Karpas-422 (cell line): ENCODE results near the gene GPC5. TPM values are rescaled to one million over a fixed set of nuclear protein-coding genes. Genes with fewer than 3 reads are reported as not detected.

ENCODE experiments used
- DNase-seq: peaks from one replicate; pipeline ENCODE4 v3.0.0-alpha.2; 2015
- H2AFZ ChIP-seq: fragments of 200-600 bp; sonication (generic); 2 replicates; pipeline ENCODE4 v1.6.1; 2014; ENCODE audit warnings: antibody characterized with exemption, low read length, mixed read lengths
- H3K27ac ChIP-seq: fragments of 200-600 bp; sonication (generic); 2 replicates; pipeline ENCODE4 v1.5.1; 2014; ENCODE audit warnings: mild to moderate bottlenecking, low read length, moderate library complexity
- H3K27me3 ChIP-seq: fragments of 200-600 bp; sonication (generic); 2 replicates; pipeline ENCODE4 v1.6.1; 2014; ENCODE audit warnings: low read length, mixed read lengths
- H3K36me3 ChIP-seq: fragments of 200-600 bp; sonication (generic); 2 replicates; pipeline ENCODE4 v1.6.1; 2014; ENCODE audit warnings: low read length, mixed read lengths; ENCODE audit not compliant: insufficient read depth
- H3K4me1 ChIP-seq: fragments of 200-600 bp; sonication (generic); 2 replicates; pipeline ENCODE4 v1.6.1; 2014; ENCODE audit warnings: mild to moderate bottlenecking, low read length, mixed read lengths
- H3K4me2 ChIP-seq: fragments of 200-600 bp; sonication (generic); 2 replicates; pipeline ENCODE4 v1.6.1; 2014; ENCODE audit warnings: low read length, low read depth, mild to moderate bottlenecking; ENCODE audit not compliant: poor library complexity, severe bottlenecking
- H3K4me3 ChIP-seq: fragments of 200-600 bp; sonication (generic); 2 replicates; pipeline ENCODE4 v1.5.1; 2014; ENCODE audit warnings: mild to moderate bottlenecking, antibody characterized with exemption, low read length, mixed read lengths
- H3K79me2 ChIP-seq: fragments of 200-600 bp; sonication (generic); 2 replicates; pipeline ENCODE4 v1.6.1; 2014; ENCODE audit warnings: mild to moderate bottlenecking, low read length, mixed read lengths
- H3K9ac ChIP-seq: fragments of 200-600 bp; sonication (generic); 2 replicates; pipeline ENCODE4 v1.6.0; 2014; ENCODE audit warnings: low read length
- H3K9me2 ChIP-seq: fragments of 200-600 bp; sonication (generic), shearing (Covaris generic); replicated peaks from 2 replicates; pipeline ENCODE4 v1.6.0; 2014; ENCODE audit warnings: mild to moderate bottlenecking, low read length, moderate library complexity; ENCODE audit not compliant: insufficient read depth
- H3K9me3 ChIP-seq: fragments of 300-700, 200-600 bp; sonication (generic); 2 replicates; pipeline ENCODE4 v1.6.1; 2014; ENCODE audit warnings: low read length, mixed read lengths
- H4K20me1 ChIP-seq: fragments of 200-600 bp; sonication (generic); 2 replicates; pipeline ENCODE4 v1.6.1; 2014; ENCODE audit warnings: mild to moderate bottlenecking, antibody characterized with exemption, low read length, low read depth; ENCODE audit not compliant: insufficient read depth
- total RNA-seq: library from RNA; depleted of rRNA; stranded (reverse); fragments of >200 nt; shearing (Covaris generic); gene quantifications from 2 replicates; pipeline ENCODE4 v1.2.3, GENCODE V29; 2014; ENCODE audit warnings: low replicate concordance

Gene GPC5
- total RNA-seq, 1 experiment from 2014 or later, result not detected

DNA sequence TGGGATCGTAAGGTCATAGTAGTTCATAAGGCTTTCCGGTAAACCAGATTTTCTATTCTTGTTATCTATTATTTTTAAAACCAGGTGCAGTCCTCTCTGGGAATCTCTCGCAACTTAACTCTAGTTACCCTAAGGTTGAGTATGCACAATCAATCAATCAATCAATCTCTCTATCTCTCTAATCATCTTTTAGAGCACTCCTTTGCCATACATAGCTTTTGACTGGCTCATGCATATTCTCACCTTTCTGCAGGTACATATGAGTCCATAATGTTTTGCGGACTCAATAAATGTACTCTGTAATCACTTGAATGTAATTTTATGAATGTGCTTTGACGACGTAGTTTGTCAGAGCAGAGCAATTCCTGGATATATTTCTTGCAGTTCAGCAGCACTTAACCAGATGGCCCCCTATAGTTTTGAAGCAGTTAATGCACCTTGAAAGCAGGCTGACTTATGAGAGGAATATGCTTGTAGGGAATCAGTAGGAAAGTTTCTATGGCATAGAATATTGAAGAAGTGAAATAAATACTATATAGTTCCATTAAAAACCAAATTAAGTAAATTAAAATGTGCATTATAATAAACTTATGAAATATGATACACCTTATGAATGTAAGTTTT is 524.7 kb downstream of the GPC5 start:
- DNase-seq, result no peak
- H3K9me2 ChIP-seq, result no peaks in the 10 kb centered on the region
- no peaks in the 10 kb centered on the region for H3K27me3 ChIP-seq

DNA sequence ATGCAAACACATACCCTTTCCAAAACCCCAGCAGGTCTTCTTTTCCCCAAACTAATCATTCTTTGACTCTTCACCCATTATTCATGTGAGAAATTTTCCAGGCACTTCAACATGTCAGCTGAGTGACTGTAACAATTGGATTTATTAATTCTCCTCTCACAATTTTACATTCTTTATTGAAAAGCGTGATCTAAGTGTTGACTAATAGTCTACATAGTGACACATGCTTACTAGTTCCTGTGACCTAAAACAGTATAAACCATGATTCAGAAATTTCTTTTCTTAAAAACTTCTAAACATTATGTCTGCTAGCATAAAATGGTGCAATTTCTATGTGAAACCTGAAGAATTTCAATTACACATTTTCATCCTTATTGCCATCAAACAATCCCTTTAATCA is 532.3 kb downstream of the GPC5 start:
- H3K4me2 ChIP-seq, result no peak overlapping the region
- H3K9me2 ChIP-seq, result no peaks in the 10 kb centered on the region
- peaks cover 10% of the 10 kb centered on the region; the same call in 1 of the 2 replicates for H3K9me3 ChIP-seq
- H3K4me1 ChIP-seq, result no peaks in the 10 kb centered on the region
- H3K27me3 ChIP-seq, result no peaks in the 10 kb centered on the region
- no peaks in the 10 kb centered on the region for H4K20me1 ChIP-seq
- no peaks in the 10 kb centered on the region for H3K79me2 ChIP-seq
- H2AFZ ChIP-seq, result no peak overlapping the region
- no peak overlapping the region for H3K9ac ChIP-seq
- no peaks in the 10 kb centered on the region for H3K36me3 ChIP-seq
- DNase-seq, result no peak
- H3K27ac ChIP-seq, result no peak overlapping the region
- H3K4me3 ChIP-seq, result no peak overlapping the region

More for the DNA sequence above, 524.7 kb downstream of the GPC5 start:
- Histone ChIP-seq H4K20me1 (no peaks in the 10 kb centered on the region), H3K4me1 (no peaks in the 10 kb centered on the region), H3K4me3 (no peak overlapping the region), H3K79me2 (no peaks in the 10 kb centered on the region), H3K27ac (no peak overlapping the region), H3K9ac (no peak overlapping the region), H3K4me2 (no peak overlapping the region), H3K36me3 (no peaks in the 10 kb centered on the region), H2AFZ (no peak overlapping the region), H3K9me3 (peaks cover 16% of the 10 kb centered on the region)

DNA sequence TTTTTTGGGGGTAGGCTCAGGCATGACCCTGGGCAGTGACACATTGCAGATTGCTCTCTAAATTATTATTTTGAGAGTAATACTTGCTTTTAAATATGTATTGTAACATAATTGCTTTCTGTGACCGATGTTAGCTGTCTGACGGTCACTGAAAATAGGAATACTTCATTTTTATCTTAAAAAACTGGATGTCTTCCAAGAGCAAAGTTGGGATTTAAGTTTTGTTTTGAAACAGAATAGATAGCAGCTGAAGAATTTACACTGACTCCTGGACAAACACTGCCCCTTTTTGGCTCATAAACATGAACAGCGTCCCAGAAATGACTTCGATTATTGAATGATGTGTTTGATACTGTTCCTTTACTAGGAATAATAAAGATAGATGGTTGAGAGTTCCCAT is 535.9 kb downstream of the GPC5 start:
- Histone ChIP-seq H3K4me1 (no peaks in the 10 kb centered on the region), H4K20me1 (no peaks in the 10 kb centered on the region), H3K27ac (no peak overlapping the region), H2AFZ (no peak overlapping the region), H3K9ac (no peak overlapping the region), H3K9me2 (no peaks in the 10 kb centered on the region), H3K79me2 (no peaks in the 10 kb centered on the region), H3K27me3 (no peaks in the 10 kb centered on the region), H3K4me3 (no peak overlapping the region), H3K9me3 (peaks cover 13% of the 10 kb centered on the region), H3K4me2 (no peak overlapping the region), H3K36me3 (no peaks in the 10 kb centered on the region)
- DNase-seq, result no peak

DNA sequence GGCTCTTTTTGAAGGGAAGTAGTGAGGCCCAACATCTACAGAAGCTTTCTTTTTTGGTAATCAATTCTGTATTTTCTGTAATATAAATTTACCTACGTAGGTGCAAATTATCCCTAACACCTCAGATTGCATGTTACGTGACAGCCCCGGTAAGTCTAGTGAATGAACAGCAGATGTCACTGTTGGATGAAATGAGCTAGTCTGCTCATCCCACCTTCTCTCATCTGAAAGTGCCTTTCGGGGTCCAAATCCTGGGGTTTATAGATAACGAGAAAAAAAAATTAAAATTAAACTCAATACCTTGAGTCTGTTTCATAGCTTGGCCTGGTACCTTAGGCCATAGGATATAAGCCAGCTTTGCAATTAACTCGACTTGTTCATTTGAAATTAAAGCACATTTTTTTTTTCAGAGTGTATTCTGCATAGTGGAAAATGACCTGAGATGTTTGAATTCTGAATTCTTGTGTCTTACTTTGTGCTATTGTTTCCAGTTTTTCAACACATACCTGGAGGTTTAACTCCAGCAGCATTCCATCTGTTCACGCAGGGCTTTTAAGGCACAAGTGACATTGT is 548.2 kb downstream of the GPC5 start:
- H3K27ac ChIP-seq, result no peak overlapping the region
- H3K79me2 ChIP-seq, result no peaks in the 10 kb centered on the region
- H3K36me3 ChIP-seq, result no peaks in the 10 kb centered on the region
- H3K9me2 ChIP-seq, result no peaks in the 10 kb centered on the region
- H3K4me1 ChIP-seq, result no peaks in the 10 kb centered on the region
- no peaks in the 10 kb centered on the region for H4K20me1 ChIP-seq
- H3K4me3 ChIP-seq, result no peak overlapping the region
- H3K9me3 ChIP-seq, result no peaks in the 10 kb centered on the region
- no peaks in the 10 kb centered on the region for H3K27me3 ChIP-seq
- H3K9ac ChIP-seq, result no peak overlapping the region
- H2AFZ ChIP-seq, result no peak overlapping the region
- no peak overlapping the region for H3K4me2 ChIP-seq
- DNase-seq, result peak; percentile 66

DNA sequence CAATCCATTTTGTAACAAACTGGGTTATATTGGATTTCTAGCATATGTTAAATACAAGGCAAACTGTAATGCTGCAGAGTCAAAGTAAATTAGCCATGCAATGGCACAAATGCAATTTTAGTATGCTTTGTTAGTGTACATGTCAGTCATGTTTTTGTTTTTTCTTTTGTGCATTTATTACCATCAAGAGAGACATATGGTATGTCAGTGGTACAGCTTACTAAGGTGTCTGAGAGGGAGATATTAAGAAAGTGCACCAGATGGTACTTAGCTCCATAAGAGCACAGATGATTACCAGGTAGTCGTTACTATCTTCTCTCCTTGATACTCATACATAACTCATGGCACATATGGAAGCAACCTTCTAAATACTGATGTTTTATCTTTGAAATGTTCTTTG is 550.3 kb downstream of the GPC5 start:
- Histone ChIP-seq H3K27ac (no peak overlapping the region), H3K27me3 (no peaks in the 10 kb centered on the region), H3K4me3 (no peak overlapping the region), H3K9ac (no peak overlapping the region), H3K9me2 (no peaks in the 10 kb centered on the region), H3K9me3 (0 out of 2 replicates have a peak, but pooled peaks cover 3% of the 10 kb centered on the region), H2AFZ (no peak overlapping the region), H4K20me1 (no peaks in the 10 kb centered on the region), H3K79me2 (no peaks in the 10 kb centered on the region), H3K4me1 (no peaks in the 10 kb centered on the region), H3K36me3 (no peaks in the 10 kb centered on the region), H3K4me2 (no peak overlapping the region)
- no peak for DNase-seq

DNA sequence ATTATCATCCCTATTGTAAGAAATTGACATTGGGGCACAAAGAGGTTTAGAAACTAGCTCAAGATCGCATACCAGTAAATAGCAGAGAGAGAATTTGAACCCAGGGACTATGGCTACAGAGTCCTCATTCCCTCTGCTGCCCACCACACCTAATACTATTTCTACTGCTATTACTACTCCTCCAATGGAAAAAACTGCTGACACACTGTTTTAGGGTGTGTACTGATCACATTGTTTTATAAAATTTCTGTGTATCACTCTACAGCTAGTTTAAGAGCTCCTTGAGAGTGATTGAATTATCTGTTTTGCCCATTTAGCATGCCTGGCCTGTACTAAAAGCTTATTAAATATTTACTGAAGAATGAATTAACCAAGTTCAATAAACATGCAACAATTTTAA is 552.4 kb downstream of the GPC5 start:
- Histone ChIP-seq H3K9ac (no peak overlapping the region), H3K9me2 (no peaks in the 10 kb centered on the region)

DNA sequence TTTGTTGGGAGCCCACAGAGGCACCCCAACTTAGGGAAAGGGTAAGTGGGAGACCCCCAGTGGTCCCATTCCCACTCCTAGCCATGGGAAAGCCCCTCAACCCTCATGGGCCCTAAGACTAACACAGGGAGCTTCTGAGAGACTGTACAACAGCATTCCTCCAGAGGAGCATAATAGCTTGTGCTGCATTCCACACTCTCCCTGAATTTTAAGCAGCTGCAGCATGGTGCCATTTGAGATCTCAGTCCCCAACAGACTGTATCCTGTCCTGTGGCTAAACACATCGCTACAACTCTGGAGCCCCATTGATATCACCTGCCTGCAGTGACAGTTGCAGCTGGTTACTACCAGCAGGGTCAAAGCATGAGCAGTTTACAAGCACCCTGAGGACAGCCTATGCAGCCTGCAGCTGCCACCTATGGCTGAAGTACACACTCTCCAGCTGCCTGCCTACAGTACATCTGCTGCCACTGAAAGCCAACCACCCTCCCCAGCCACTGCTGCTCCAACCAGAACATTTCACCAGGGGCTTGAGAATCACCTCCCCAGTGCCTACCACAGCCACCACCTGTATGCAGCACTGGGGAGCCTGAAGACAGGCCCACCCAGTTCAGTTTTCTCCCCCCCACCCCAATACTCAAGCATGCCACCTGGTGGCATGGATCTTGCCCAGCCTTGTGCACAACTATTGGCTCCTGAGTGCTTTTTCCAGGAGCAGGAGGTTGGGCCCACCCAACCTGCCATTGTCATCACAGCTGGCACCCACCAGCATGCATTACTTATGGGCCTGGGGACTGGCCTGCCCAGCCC is 557.3 kb downstream of the GPC5 start:
- H3K4me2 ChIP-seq, result no peak overlapping the region
- H3K9me3 ChIP-seq, result peaks cover 20% of the 10 kb centered on the region
- H3K27ac ChIP-seq, result no peak overlapping the region
- no peaks in the 10 kb centered on the region for H3K4me1 ChIP-seq
- no peaks in the 10 kb centered on the region for H3K79me2 ChIP-seq
- H3K4me3 ChIP-seq, result no peak overlapping the region
- no peaks in the 10 kb centered on the region for H3K36me3 ChIP-seq
- H3K9me2 ChIP-seq, result no peaks in the 10 kb centered on the region
- H4K20me1 ChIP-seq, result no peaks in the 10 kb centered on the region
- H2AFZ ChIP-seq, result no peak overlapping the region
- no peak overlapping the region for H3K9ac ChIP-seq
- no peak for DNase-seq
- H3K27me3 ChIP-seq, result no peaks in the 10 kb centered on the region

More for the DNA sequence above, 552.4 kb downstream of the GPC5 start:
- Histone ChIP-seq H3K4me3 (no peak overlapping the region), H3K27me3 (no peaks in the 10 kb centered on the region), H3K27ac (no peak overlapping the region), H2AFZ (no peak overlapping the region), H3K4me1 (no peaks in the 10 kb centered on the region), H3K79me2 (no peaks in the 10 kb centered on the region), H4K20me1 (no peaks in the 10 kb centered on the region), H3K4me2 (no peak overlapping the region), H3K9me3 (peaks cover 9% of the 10 kb centered on the region), H3K36me3 (no peaks in the 10 kb centered on the region)
- no peak for DNase-seq

DNA sequence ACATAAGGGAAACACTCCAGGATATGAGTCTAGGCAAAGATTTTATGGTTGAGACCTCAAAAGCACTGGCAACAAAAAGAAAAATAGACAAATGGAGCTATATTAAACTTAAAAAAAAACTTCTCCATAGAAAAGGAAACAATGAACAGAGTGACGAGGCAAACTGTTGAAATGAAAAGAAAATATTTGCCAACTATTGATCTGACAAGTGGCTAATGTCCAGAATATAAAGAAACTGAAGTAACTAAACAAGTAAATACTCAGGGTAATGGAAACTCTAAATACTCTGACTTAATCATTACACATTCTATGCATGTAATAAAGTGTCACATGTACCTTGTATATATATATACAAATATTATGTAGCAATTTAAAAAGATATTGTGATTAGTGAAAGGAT is 562.5 kb downstream of the GPC5 start:
- no peaks in the 10 kb centered on the region for H3K4me1 ChIP-seq
- DNase-seq, result no peak
- H3K79me2 ChIP-seq, result no peaks in the 10 kb centered on the region
- H3K9me3 ChIP-seq, result peaks cover 33% of the 10 kb centered on the region
- no peaks in the 10 kb centered on the region for H3K27me3 ChIP-seq
- no peak overlapping the region for H3K4me2 ChIP-seq
- H3K36me3 ChIP-seq, result no peaks in the 10 kb centered on the region
- H3K9ac ChIP-seq, result no peak overlapping the region
- no peaks in the 10 kb centered on the region for H4K20me1 ChIP-seq
- no peak overlapping the region for H3K4me3 ChIP-seq
- H3K9me2 ChIP-seq, result no peaks in the 10 kb centered on the region
- H2AFZ ChIP-seq, result no peak overlapping the region
- no peak overlapping the region for H3K27ac ChIP-seq
